Islet precursor cell (in vitro differentiated cells): Measurements from ENCODE around the gene BCL7A.

Experiments used
- DNase-seq: peaks from one replicate; pipeline ENCODE4 v3.0.0-alpha.2; 2018

Gene BCL7A

DNA sequence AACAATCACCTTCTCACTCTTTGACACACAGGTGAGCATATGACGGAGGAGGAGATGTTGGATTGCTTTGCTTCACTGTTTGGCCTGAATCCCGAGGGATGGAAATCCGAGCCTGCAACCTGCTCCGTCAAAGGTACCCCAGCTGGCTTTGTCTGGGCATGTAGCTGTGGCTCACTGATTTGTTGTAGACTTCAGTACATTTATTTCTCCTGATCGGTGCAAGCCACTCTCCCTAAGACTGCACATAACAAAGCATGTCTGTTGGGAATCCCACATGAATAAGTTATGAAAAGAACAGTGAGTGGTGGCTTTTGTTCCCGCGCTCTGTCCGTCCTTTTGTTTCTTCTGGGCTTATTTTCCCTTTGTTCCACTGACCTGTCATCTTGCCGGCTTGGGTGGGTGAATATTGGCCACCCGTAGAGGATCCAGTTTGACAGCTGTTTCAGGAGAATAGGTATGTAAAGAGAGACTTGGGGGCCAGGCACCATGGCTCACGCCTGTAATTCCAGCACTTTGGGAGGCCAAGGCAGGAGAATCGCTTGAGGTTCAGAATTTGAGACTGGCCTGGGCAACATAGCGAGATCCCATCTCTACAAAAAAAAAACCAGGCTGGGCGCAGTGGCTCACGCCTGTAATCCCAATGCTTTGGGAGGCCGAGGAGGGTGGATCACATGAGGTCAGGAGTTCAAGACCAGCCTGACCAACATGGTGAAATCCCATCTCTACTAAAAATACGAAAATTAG is 20.0 kb upstream of the BCL7A start:
- no peak for DNase-seq

GRCh38 chr12:122003651-122004611 is 17.8 kb upstream of the BCL7A start:
- no peak for DNase-seq

- no peak for DNase-seq
These were observed 17.0 kb upstream of the BCL7A start for GRCh38 chr12:122004633-122005071.

- no peak for DNase-seq
These were observed 16.4 kb upstream of the BCL7A start for GRCh38 chr12:122005252-122005776.

DNA sequence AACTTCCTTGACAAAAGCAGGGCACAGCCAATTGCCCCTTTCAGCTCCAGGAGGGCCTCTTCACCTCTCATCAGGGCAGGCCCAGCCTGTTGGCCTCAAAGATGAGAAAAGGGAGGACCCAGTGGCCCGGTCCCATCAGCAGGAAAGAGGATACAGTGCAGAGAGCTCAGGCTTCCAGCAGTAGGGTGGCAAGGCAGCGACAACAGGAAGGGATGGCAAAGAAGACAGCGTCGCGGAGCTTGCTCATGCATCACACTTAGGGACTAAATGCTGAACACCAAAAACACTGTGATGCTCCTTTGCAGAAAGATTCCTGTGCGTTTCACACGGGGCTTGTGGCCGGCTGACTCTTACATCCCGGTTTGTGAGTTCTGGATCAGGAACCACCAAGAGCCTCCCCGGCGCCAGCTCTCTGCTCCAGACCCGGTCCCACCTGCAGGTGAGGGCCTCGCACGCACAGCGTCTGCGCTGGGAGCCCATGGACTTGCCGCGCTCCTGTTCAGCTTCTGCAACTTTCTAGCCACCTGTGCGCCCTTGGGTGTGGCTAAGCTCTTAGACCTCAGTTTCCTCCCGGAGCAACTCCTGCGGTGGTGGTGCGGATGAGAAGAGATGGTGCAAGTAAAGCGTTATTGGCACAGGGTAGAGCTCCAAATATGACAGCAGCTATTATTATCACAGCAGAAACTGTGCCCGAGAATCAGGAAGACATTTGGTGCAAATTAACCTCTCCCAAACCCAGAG is 15.3 kb upstream of the BCL7A start:
- no peak for DNase-seq

DNA sequence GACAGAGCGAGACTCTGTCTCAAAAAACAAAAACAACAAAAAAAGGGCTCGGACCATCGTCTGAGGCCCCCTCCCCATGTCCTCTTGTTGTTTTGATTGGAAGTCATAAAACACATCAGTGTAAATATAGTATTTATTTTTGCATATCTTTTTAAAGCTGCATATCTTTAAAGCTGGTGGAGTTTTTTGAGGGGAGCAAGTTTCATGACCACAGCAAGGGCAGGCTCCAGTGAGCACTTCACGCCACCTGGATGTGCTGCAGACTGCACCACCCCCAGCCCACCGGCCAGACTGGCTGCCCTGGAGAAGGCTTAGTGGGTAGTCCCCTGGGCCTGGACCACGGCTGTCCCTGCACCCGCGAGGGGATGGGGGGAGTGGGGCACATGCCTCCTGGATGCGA is 11.9 kb upstream of the BCL7A start:
- DNase-seq: no peak

GRCh38 chr12:122012184-122012583 is 9.5 kb upstream of the BCL7A start:
- DNase-seq: no peak

DNA sequence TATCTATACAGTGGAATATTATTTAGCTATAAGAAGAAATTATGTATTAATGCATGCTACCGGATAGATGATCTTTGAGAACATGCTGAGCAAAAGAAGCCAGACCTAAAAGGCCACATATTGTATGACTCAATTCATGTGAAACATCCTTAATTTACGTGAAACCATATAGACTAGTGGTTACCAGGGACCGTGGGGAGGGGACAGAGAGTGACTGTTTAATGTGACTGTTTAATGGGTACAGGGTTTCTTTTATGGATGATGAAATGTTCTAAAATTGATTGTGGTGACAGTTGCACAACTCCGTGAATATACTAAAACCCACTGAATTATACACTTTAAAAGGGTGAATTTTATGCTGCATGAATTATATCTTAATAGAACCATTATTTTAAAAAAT is 8.5 kb upstream of the BCL7A start:
- no peak for DNase-seq

DNA sequence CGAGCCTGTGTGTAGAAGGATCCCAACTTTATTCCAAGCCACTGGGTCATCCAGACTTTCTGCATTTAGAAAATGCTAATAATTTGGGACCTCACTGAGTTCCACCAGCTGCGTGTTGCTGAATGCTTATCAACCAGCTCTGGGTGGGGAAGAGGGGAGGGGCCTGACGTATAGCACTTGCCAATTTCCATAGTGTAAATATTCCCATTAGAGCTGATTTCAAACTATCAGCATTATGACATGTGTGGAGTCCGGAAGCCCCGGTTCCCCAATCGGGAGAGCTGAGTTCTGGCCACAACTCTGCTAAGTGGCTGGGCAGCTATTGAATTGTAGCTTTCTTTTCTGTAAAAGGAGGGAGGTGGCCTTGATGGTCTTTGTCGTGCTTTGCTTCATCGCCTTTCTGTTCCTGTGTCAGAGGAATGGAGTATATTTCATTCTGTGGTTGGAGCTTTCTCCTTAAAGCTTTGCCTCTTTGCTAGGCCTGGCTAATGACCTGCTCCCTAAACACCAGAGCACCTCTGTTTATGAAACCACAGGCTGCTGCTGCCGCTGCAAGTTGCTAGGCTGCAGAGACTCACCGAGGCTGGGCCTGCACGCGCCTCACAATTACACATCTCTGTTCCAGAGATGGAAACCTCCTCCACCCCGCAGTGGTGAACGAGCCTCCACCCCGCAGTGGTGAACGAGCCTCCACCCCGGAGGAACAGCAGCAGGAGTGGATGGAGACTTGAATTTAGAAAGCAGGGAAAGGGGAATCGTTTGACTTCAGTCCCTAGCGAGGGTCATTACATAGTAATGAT is 7.7 kb upstream of the BCL7A start:
- DNase-seq: no peak

GRCh38 chr12:122014781-122015180 is 6.9 kb upstream of the BCL7A start:
- DNase-seq: no peak

DNA sequence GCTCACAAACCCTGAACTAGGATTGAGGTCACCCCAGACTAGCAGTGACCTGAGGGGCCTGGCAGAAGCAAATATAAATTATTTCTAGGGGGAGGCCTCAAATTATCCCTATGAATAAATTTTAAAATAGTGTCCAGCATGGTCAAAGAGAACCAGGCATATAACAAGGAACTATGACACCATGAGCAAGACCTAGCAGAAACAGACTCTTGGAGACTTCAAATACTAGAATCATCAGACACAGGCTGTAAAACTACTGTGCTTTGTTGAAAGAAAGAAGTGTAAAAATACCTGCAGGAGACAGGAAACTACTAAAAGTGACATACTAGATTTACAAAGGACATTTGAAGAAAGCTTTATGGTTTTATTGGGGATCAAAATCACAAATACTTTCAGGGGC is 3.2 kb upstream of the BCL7A start:
- DNase-seq: no peak

DNA sequence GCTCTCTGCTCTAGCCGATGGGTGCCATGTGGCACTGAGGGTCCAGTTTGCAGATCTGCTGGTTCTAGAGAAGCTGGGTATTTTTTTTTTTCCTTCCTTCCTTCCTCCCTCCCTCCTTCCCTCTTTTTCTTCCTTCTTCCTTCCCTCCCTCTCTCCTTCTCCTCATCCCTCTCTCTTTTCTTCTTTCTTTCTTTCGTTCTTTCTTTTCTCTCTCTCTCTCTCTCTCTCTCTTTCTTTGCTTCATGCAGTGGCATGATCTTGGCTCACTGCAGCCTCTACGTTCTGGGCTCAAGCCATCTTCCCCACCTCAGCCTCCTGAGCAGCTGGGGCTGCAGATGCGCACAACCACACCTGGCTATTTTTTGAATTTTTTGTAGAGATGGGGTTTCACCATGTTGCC is 2.7 kb upstream of the BCL7A start:
- no peak for DNase-seq

GRCh38 chr12:122020795-122021192 is 890 bp upstream of the BCL7A start:
- DNase-seq: no peak

DNA sequence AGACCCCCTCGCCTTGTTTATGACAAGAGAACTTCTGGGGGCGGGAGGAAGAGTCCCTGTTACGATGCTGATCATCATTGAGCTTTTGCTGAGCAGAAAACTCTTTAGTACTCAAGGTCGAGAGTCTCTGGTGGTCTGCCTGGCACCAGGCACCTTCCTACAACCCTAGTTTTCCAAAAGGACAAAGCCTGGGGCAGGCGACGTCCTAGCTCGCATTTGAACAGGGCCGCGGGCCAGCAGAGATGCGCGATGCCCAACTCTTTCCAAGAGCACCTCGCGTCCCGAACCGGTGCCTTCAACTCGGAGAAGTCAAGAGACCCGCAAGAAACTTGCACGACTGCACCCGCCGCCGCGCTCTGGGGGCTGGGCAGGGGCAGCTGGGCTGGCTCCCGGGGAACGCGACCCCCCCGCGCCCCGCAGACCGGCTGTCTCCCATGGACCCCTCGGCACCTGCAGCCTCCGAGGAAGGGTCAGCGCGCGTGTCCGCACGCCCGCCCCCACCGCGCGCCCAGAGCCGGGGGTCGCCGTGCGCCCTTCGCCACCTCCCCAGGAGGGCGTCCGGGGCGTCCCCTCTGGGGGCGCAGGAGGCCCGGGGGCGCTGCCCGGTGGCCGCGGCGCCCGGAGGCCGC is 377 bp upstream of the BCL7A start:
- peak; percentile 68 for DNase-seq

GRCh38 chr12:122022393-122023338 is 982 bp downstream of the BCL7A start:
- DNase-seq: peak; percentile 70

GRCh38 chr12:122023339-122024131 is 1.9 kb downstream of the BCL7A start:
- peak; percentile 84 for DNase-seq

GRCh38 chr12:122024132-122024785 is 2.6 kb downstream of the BCL7A start:
- DNase-seq: no peak

DNA sequence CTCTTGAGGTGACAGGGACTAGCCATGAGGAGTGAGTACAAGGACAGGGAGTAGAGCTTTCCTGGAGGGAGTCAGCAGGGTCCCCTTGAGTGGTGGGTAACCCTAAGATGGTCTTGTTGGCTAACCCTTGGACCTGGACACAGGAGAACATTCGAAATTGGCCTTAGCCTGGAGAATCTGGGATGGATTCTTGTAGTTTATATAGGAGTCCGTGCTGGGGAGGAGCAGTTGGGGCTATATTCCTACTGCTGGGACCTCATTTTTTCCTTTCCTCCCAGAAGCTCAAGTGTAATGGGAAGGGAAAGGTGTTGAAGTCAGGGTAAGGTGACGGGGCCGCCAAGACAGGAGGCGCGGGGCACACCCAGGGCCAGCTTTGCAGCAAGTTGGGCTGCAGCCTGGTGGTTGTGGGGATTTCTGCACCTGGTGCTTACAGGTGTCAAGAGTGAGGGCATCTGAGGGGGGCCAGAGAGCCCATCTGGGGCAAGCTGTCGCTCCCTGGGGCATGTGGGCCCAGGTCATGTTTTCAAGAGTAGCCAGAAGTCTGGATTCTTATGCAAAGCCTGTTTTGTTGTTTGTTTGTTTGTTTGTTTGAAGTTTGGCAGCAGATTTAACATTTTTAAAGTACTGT is 5.1 kb downstream of the BCL7A start:
- no peak for DNase-seq
